HG03139 (cell line): ENCODE measurements around the gene RBP3.

ENCODE experiments used
- ATAC-seq: cut with Tn5 transposase; IDR thresholded peaks from one replicate; pipeline ENCODE4 v1.9.1; 2021; ENCODE audit not compliant: unreplicated experiment

Gene RBP3

DNA sequence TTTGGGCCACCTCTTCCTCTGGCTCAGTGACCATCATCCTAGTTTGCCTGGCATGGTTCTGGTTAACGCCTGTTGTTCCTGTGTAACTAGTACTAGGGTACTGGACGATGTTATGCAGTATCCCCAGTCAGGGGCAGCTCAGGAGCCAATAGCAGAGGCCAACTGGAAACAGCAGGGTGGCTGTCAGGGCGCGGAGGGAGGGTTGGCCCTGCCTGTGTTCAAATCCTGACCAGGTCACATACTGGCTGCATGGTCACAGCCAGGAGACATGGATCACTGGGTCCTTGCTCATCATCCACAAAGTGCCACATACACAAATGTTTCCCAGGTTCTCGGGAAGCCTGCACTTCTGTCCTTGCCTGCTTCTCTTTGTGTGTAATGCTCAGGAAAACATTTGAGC is 12.3 kb upstream of the RBP3 start:
- ATAC-seq: no peak

DNA sequence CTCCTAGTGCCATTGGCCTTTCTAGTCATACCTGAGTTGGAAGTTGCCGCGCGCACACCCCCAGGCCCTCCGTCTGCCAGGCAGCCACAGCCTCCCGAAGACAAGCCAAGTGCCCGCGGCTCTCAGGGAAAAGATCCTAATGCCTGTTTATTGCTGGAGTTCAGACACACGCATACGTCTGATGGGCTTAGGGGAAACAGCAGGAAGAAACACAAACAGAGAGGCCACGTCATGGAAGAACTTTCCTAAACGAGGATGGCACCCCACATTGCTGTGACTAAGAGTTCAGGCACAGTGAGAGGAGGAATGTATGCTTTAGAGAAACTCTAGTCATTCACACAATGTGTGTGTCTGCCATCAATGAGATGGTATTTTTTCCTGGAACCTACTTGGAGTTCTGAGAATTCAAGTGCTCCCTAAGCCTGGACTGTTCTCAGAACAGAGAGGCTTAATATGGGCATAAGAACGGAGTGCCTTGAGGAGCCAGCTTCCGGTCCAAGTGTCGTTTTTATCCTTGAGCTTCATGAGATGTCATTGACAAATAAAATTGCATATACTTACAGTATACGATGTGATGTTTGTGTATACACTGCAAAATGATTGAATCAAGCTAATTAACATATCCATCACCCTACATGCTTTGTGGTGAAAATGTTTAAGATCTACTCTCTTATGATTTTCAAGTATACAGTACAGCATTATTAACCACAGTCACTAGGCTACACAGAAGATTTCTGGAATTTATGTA is 11.6 kb upstream of the RBP3 start:
- no peak for ATAC-seq

DNA sequence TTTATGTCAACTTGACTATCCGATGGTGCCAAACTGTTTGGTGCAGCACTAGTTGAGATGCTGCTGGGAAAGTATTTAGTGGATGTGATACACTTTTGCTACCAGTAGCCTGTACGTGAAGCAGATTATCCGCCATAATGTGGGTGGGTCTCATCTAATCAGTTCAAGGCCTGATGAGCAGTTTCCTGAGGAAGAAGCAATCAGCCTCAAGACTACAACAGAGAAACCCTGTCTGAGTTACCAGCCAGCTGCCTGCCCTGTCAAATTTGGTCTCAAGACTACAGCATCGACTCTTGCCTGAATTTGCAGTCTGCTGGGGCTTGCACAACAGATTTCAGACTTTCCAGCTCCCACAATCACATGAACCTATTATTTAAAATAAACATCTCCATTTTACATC is 10.9 kb upstream of the RBP3 start:
- no peak for ATAC-seq

DNA sequence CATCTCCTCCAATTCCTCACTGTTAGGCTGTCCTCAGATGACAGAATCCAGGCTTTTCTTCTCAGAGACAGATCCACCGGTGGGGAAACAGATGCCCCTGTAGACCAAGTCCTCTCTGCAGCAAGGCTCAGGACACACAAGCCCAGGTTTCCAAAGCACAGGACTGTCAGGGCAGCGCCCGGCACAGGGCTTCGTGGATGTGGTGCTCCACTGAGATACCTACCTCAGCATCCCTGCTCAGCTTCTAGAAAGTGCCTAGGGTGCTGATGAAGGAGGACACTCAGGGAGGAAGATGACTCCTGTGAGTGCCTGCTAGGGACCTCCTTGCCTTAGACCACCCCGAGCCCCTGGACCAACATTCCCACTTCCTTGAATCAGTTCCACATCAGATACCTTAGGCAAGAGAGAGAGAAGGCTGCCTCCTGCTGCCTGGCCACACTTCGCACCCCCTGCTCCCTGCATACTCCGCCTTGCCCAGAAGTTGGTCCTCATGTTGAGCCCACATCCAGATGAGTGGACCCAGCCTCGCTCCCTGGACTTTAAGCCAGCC is 8.9 kb upstream of the RBP3 start:
- no peak for ATAC-seq

DNA sequence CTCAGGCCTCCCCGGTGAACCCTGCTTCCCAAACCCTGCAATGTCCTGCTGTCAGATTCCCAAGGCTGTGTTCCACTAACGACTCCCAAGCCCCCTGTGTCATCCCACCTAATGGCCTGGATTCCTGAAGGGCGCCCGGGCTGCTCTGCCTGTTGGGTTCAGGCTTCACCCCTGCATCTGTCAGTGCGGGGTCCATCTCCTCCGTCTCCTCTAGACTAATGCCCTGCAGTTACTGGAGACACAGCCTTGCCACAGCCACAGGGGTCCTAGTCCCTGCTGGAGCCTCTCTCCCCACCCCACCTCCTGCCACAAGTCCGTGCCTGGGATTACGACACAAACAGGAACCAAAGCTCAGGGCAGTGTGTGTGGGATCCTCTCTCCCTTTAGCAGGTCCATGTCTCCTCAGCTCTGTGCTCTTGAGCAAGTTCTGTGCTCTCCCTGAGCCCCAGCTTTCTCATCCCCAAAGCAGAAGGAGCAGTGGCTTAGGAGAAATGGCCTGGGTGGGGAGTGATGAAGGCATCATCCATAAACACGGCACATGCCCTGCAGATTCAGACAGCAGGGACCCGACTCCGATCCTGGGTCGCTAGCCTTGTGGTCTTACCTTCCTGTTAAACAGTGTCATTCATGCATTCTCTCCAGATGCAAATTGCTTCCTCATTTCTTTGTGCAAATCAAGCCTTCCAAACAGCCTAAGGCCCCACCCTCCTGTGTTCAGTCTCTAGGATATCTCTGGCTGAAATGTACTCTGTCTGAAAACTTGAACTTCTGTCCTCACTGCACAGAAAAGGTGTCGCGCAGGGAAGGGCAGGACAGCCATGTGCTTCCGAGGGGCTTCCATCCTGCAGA is 8.2 kb upstream of the RBP3 start:
- no peak for ATAC-seq

DNA sequence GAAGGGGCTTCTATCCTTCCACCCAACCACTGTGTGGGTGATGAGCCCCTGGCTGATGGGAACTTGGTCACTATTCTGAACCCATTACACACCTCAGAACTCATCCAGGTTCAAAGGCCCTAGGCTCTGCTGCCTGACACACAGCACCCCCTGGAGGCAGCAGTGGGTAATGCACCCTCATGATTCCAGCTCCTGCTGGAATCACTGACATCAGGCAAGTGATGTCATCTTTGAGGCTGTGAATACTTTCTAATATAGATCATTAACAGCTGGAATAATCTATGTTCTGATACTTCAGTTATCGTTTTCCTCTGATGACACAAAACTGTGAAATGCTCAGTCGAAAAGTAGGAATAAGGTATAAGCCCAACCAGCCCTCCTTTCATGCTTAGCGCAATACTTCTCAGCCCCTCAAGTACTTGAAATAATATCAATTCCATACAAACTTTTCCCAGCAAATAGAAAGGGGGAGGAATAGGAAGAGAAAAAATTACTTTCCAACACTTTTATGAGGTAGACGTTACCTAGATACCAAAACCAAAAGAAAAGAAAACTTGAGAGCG is 7.5 kb upstream of the RBP3 start:
- no peak for ATAC-seq

DNA sequence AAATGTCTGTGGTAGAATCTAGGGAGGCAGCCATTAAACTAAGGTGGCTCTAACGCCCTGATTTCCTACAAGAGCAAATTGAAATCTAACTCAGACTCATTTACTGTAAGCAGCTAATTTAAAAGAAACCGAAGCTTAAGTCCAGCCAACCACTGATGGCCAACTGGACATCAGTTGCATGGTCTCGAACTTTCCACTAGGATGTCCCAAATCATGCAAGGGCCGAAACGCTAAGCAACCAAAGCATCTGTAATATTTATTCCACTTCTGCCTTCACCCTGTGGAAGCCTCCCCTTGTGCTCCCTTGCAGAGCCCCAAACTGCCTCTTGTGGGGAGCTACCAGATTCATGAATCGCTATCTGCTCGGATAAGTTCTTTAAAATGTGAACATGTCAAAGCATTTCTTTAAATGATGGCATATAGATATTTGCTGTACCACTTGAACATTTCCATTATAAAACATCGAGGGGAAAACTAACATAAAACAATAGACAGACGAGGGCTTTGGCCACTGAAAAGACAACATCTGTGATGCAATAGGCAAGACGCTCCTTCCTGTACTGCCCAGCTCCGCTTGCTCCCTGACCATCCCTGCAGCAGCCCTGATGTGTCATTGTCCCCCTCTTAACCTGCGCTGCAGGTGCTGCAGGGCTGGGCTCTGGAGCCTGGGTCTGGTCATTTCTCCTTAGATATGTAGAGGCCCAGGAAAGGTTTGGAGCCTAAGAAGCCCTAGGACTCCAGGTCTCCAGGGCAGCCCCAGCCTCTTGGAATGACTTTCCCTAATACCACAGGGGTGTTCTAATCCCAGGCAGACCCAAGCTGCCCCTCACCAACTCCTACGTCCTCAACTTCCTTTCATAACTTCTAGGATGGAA is 2.9 kb upstream of the RBP3 start:
- ATAC-seq: no peak

DNA sequence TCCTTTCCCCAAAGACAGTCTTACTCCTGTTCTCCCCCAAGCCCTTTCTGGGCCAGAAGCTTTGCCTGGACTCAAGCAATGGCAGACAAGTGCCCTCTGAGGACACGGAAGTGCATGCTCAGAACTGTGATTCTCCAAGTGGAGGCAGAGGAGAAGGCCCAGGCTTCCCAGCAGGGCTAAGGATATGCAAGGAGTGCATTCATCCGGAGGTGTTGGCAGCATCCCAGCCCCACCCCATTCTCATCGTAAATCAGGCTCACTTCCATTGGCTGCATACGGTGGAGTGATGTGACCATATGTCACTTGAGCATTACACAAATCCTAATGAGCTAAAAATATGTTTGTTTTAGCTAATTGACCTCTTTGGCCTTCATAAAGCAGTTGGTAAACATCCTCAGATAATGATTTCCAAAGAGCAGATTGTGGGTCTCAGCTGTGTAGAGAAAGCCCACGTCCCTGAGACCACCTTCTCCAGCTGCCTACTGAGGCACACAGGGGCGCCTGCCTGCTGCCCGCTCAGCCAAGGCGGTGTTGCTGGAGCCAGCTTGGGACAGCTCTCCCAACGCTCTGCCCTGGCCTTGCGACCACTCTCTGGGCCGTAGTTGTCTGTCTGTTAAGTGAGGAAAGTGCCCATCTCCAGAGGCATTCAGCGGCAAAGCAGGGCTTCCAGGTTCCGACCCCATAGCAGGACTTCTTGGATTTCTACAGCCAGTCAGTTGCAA is 1.4 kb upstream of the RBP3 start:
- ATAC-seq: no peak

DNA sequence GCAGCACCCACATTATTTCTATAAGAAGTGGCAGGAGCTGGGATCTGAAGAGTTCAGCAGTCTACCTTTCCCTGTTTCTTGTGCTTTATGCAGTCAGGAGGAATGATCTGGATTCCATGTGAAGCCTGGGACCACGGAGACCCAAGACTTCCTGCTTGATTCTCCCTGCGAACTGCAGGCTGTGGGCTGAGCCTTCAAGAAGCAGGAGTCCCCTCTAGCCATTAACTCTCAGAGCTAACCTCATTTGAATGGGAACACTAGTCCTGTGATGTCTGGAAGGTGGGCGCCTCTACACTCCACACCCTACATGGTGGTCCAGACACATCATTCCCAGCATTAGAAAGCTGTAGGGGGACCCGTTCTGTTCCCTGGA is 874 bp upstream of the RBP3 start:
- ATAC-seq: no peak

DNA sequence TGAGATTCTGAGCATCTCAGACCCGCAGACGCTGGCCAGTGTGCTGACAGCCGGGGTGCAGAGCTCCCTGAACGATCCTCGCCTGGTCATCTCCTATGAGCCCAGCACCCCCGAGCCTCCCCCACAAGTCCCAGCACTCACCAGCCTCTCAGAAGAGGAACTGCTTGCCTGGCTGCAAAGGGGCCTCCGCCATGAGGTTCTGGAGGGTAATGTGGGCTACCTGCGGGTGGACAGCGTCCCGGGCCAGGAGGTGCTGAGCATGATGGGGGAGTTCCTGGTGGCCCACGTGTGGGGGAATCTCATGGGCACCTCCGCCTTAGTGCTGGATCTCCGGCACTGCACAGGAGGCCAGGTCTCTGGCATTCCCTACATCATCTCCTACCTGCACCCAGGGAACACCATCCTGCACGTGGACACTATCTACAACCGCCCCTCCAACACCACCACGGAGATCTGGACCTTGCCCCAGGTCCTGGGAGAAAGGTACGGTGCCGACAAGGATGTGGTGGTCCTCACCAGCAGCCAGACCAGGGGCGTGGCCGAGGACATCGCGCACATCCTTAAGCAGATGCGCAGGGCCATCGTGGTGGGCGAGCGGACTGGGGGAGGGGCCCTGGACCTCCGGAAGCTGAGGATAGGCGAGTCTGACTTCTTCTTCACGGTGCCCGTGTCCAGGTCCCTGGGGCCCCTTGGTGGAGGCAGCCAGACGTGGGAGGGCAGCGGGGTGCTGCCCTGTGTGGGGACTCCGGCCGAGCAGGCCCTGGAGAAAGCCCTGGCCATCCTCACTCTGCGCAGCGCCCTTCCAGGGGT is 703 bp downstream of the RBP3 start:
- no peak for ATAC-seq

DNA sequence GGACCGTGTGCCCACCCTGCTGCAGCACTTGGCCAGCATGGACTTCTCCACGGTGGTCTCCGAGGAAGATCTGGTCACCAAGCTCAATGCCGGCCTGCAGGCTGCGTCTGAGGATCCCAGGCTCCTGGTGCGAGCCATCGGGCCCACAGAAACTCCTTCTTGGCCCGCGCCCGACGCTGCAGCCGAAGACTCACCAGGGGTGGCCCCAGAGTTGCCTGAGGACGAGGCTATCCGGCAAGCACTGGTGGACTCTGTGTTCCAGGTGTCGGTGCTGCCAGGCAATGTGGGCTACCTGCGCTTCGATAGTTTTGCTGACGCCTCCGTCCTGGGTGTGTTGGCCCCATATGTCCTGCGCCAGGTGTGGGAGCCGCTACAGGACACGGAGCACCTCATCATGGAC is 1.4 kb downstream of the RBP3 start:
- ATAC-seq: no peak

DNA sequence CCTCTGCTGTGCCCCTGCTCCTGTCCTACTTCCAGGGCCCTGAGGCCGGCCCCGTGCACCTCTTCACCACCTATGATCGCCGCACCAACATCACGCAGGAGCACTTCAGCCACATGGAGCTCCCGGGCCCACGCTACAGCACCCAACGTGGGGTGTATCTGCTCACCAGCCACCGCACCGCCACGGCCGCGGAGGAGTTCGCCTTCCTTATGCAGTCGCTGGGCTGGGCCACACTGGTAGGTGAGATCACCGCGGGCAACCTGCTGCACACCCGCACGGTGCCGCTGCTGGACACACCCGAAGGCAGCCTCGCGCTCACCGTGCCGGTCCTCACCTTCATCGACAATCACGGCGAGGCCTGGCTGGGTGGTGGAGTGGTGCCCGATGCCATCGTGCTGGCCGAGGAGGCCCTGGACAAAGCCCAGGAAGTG is 1.8 kb downstream of the RBP3 start:
- no peak for ATAC-seq

DNA sequence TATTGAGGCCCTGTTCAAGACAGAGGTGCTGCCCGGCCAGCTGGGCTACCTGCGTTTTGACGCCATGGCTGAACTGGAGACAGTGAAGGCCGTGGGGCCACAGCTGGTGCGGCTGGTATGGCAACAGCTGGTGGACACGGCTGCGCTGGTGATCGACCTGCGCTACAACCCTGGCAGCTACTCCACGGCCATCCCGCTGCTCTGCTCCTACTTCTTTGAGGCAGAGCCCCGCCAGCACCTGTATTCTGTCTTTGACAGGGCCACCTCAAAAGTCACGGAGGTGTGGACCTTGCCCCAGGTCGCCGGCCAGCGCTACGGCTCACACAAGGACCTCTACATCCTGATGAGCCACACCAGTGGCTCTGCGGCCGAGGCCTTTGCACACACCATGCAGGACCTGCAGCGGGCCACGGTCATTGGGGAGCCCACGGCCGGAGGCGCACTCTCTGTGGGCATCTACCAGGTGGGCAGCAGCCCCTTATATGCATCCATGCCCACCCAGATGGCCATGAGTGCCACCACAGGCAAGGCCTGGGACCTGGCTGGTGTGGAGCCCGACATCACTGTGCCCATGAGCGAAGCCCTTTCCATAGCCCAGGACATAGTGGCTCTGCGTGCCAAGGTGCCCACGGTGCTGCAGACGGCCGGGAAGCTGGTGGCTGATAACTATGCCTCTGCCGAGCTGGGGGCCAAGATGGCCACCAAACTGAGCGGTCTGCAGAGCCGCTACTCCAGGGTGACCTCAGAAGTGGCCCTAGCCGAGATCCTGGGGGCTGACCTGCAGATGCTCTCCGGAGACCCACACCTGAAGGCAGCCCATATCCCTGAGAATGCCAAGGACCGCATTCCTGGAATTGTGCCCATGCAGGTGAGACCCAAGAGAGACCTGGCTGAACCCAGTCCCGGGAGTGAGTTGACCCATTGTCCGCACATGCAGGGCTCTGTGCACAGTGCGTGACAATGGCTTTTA is 2.8 kb downstream of the RBP3 start:
- no peak for ATAC-seq

DNA sequence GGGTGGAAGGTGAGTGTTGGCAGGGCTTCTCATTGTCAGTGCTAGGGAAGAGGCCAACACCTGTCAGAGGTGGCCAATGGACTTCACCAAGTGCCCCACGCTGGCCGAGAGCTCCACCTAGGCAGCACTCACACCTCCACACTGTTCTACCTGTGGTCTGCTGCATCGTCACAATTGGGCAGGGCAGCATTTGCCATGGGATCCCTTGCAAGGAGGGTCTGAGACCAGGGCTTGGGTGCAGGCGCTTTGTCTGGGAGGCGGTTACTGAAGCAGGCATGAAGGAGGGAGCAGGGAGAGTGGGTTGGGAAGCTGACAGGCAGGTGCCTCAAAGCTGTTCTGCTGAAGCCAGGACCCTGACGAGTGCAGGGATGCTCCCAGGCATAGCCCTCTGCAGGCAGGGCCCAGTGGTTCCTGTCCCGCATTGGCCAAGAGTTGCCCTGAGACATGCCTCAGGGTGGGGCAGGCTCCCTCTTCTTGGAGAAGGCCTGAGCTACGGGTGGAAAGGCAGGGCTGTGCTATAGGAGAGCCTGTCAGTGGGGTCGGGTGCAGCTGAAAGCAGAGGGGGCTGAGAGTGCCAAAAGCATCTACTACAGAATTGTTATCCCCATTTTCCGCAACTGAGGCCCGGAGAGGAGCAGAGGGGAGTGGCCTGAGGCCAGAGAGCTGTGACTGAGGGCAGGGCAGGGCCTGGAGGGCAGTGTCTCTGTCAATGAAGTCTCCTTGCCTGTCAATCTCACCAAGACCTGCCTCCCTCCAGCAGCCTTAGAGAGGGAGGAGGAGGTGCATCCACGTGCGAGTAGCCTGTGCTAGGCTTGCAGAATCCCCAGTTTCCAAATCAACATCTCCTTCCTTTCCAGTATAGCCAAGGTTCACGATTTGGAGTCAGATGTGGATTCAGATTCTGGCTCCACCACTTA is 4.0 kb downstream of the RBP3 start:
- no peak for ATAC-seq

DNA sequence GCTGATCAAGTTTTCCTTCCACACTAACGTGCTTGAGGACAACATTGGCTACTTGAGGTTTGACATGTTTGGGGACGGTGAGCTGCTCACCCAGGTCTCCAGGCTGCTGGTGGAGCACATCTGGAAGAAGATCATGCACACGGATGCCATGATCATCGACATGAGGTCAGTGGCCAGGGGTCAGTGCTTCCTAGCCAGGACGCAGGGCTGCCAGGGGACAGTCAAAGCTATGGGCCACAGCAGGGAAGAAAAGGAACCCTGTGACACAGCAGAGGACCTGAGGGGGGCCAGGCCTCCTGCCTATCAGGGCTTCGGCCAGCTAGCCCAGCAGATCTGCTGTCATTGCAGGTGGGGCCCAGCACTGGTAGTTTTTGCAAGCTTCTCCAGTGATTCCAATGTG is 5.2 kb downstream of the RBP3 start:
- no peak for ATAC-seq

DNA sequence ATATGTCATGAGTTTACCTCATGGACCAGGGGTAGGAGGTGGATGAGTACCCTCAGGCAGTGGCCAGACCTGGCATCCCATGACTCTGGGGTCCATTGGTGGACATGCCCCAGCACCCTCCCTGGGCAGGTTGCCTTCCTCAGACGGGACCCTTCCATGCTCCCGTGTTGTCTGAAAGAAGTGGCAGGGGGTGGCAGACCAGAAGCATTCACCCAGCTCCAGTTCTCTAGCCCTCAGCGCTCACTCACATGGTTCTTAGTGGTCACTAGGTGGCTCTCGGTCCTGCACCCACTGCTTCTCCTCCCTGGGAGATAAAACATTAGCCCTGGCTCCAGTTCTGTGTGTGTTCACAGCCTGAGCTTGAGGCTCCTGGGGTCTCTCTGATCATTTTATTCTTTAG is 6.0 kb downstream of the RBP3 start:
- no peak for ATAC-seq

DNA sequence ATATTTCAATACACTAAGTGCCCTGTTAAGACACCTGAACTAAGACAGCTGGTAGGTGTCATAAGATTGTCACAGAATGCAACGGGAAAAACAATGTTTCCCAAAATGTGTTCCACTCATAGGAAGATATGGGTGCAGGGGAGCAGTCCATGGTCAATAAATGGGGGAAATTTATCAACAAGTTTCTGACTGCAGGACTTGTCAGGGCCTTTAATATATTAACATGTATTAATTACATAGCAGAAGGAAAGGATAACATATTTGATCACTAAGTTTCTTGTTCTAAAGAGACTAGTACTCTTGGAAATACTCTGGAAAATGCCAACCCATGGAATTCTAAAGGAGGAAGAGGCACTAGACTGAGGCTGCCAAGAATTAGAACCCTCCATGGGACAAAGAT is 6.7 kb downstream of the RBP3 start:
- ATAC-seq: no peak
